Right renal pelvis (tissue), 4 donors: Measurements from ENCODE around the gene MYO18B. TPM values are rescaled to one million over a fixed set of nuclear protein-coding genes. Genes with fewer than 3 reads are reported as not detected.

Experiments used
- DNase-seq, 4 donors: peaks; one replicate each; pipeline ENCODE4 v3.0.0-alpha.2; 2013; ENCODE audit warnings: low read depth in 4 of 4, low spot score in 3 of 4, missing footprints in 1 of 4
- polyA plus RNA-seq, 4 donors: library from polyadenylated mRNA; unstranded; fragments of 120-200 nt; gene quantifications; one replicate each; pipeline ENCODE4 v1.2.1, GENCODE V29; 2013; ENCODE audit not compliant: insufficient read length in 4 of 4

Gene MYO18B
- polyA plus RNA-seq, 4 donors: 0.06 to 0.21 (median 0.14) TPM

DNA sequence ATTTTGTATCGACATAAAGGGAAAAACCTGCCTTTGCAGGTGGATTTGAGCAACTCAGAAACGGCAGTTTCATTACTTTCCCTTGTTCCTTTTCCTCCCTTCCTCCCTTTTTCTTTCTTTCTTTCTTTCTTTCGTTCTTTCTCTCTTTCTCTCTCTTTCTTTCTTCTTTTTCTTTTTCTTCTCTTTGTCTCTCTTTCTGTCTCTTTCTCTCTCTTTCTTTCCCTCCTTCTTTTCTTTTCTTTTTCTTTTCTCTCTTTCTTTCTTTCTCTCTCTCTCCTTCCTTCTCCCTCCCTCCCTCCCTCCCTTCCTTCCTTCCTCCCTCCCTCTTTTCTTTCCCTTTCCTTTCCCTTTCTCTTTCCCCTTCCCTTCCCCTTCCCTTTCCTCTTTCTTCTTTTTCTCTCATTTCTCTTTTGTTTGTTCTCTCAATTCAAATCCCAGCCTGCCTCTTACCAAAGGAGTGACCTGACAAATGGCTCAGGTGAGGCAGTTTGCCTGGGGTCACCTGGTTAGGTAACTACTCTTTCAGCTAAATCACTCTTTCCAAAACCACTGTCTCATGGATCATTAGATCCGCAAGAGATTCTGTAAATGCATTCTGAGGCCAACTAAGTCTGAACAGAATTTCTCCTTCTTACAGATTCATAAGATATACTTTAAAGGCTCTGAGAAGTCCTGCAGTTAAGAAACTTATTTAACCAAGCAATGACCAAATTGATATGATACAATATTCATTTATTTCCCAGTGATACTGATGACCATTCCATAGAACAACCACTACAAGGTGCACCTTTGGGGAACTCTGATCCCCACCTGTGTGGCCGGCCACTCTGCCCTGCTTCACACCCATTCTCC is 75.3 kb downstream of the MYO18B start:
- no peak for DNase-seq

DNA sequence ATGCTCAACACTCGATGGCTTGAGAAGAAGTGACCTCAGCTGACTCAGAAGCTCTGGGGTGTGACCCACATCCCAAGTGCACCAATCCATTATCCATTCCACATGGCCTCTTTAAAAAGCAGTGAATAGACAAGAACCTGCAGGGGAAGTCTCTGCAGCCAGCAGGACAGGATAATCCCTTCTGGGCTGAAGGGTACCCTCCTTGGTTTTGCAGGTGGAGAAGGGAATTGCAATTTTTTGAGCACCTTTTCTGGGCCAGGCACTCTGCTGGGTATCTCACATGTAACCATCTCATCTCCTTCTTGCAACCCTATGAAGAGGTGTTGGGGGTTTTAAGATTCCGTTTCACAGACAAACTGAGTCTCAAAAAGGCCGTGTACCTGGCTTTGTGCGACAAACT is 76.6 kb downstream of the MYO18B start:
- DNase-seq: no peak

DNA sequence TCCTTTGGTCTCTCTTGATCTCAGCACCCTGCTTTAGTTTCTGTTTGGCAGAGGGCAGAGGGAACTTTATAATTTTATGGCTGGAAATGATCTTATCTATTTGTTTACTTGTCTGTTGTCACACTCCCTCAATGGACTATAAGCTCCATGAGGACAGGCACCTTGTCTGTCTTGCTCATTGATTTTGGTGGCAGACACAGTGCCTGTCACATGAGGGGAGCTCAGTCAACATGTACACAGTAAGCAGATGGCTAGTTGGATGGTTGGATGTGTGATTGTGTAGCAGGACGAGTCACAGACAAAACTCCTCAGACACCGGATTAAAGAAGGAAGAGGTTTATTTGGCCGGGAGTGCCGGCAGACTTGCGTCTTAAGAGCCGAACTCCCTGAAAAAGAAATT is 80.4 kb downstream of the MYO18B start:
- DNase-seq: no peak

DNA sequence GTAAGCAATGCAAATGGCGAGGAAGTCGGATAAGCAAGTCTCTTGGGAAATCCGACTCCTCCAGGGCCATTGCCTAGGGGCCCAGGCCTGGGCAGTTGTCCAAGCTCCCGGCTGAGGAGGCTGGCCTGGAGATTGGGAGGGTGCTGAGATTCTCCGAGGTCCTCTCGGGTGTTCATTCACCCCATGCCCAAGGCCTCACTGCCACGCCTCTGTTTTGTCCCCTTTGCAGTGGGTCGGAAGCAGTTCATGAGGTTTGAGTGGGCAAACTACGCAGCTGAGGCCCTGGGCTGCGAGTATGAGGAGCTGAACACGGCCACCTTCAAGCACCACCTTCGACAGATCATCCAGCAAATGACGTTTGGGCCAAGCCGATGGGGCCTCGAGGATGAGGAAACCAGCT is 81.3 kb downstream of the MYO18B start:
- DNase-seq: no peak

DNA sequence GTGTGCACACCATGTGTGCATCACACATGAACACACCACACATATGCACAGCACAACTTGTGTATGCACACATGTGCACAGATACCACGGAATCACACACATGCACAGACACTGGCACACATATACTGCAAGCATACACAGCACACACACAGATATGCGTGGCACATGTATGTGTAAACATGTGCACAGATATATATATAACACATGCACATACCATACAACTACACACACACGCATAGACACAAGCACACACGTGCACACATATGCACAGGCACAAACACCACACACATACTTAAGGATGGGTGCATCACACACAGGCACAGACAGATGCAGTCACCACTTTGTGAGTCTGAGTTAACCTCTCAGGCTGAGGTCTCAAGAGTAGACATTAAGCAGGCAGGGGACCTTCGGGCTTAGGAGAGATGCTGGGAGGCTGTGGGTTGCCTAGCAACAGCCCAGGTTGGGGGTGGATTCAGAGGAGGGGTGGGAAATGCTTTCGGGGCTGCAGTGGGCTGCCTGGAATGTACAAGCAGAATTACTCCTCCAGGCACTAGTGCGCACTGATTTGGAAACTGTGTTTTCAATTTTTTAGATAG is 82.9 kb downstream of the MYO18B start:
- DNase-seq: no peak

DNA sequence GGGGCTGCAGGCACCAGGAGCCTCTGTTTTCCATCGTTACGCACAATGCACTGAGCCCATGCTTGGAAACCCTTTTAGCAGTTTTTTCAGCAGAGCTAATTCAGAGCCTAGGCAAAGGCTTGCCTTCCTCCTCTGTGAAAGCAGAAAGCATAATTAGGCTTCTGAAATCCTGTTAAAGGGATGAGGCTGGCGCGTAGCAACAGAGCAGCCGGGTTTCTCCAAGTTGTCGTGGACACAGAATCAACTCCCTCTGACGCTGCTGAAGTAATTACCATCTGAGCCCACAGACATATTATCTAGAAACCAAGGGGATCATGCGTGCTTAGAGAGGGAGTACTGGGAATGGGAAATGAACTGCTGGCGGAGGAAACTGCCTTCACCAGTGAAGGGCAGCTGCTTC is 85.4 kb downstream of the MYO18B start:
- no peak for DNase-seq

DNA sequence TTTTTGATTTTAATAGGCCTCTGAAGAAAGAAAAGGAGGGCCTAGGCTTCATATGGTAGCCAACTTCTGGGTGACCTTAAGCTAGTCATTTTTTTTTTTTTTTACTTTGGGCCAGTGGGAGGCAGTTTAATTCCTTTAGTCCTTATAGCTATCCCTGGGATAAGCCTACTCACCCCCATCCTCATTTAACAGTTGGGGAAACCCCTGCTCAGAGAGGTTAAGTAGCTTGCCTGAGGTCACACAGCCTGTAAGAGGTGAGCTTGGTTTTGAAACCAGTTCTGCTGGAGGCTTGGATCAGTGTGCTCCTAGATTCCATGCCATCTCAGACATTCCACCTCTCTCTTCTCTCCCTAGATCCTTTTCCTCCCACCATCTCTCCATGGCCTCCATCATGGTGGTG is 86.4 kb downstream of the MYO18B start:
- DNase-seq: no peak

DNA sequence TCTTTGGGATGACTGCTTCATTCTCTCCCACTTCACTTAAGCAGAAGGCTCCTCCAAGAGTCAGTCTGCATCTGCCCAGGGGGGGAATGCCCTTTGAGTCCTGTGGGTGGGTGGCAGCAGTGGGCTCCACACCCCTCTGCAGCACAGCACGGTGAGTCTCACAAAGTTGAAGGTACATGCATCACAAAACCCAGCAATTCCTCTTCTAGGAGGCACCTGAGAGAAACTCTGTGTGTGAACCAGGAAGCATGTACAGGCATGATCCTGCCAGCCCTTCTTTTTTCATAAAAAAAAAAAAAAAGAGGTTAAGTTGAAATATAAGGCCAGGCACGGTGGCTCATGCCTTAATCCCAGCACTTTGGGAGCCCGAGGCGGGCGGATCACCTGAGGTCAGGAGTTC is 87.2 kb downstream of the MYO18B start:
- no peak for DNase-seq

DNA sequence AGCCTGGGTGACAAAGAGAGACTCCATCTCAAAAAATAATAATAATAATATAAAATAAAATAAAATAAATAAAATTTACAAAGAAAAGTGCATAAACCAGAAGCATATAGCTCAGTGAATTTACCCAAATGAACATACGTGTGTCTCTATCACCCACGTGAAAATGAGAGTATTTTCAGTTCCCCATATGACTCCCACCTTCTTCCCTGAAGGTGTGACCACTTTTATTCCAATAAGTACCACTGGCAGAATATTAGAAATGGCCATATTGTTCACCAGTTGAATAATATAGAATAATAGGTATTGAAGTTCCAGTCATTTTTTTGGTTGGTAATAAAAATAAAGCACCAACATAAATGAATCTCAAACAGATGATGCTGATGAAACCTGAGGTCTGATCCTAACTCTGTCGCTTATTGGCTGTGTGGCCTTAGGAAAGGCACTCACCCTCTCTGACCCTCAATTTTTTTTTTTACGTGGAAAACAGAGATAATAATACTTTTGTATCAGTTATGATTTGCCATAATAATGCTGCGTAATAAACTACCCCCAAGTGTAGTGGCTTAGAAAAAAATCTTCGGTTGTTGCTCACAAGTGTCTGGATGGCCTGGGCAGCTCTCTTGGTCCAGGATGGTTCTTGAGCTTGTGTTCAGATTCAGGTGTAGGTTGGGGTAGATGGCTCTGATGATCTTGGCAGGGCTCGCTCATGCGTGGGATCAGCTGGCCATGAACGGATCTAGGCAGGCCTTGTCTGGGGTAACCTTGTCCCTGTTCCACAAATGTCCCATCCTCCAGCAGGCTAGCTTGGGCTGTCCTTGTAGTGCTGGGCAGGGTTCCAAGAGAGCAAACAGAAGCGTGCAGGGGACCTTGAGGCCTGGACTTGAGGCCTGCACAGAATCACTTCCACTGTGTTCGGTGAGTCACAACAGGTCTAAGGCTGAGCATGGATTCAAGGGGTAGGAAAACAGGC is 88.1 kb downstream of the MYO18B start:
- DNase-seq: no peak

DNA sequence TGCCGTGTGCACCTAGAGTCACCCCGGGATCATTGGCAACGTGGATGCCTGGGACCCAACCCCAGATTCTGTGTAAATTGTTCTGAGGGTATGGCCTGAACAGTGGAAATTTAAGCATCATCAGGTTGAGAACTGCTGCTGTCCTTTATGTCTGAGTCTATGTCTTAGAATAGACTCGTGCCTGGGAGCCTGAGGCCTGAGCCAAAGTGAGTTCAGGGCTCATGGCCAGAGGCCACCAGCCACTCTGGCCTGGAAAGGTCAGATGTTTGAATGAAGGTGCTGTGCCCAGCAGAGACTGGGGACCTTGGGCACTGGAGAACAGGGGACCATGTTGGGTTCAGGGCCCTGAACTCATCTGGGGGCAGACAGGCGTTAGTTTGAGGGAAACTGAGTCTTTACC is 91.1 kb downstream of the MYO18B start:
- DNase-seq: no peak

DNA sequence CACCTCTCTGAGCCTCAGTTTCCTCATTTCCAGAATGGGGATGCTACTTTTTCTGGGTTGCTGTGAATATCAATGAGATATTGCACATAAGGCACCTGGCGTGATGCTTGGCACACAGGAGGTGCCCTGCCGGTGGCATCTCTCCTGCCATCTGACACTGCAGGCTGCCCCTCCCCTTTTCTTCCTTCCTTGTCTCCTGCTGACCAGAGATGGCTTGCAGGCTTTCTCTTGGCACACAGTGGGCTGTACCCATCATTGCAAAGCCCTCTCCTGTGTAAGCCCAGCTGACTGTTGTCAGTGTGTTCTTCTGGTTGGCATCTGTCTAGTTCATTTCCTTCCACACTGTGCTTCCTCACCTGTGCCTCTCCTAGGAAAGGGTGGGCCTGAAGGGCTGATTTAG is 91.7 kb downstream of the MYO18B start:
- DNase-seq: no peak

DNA sequence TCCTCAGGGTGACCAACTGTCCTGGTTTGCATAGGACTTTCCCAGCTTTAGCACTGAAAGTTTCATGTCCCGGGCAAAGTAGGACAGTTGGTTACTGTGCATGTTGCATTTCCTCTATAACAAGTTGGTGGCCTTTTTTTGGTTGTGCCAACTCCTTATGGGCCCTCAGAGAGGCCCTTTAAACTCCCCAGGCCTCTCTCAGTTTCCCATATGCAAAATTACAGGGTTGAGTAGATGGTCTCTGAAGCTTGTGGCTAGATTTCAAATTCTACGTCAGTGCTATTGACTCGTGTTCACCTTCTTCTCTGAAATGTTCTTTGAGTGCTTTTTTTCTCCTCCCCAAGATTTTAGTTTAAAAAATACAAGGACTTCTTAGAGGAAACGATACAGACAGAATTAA is 92.5 kb downstream of the MYO18B start:
- no peak for DNase-seq

DNA sequence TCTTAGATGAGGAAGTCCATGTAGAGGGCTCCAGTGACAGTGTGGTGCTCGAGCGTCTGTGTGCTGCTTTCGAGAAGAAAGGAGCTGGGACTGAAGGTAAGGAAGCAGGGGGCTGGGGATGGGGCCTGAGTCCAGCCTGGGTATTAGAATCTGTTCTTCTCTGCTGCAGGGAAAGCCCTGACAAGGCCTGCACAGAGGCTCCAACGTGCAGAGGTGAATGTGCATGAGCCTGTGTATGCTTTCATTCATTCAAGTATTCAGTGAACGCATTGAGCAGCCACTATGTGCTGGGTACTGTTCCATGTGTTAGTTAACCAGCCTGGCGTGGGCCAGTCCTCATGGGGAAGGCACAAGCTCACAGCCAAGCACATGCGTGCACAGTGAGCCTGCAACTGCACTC is 93.4 kb downstream of the MYO18B start:
- DNase-seq: no peak

DNA sequence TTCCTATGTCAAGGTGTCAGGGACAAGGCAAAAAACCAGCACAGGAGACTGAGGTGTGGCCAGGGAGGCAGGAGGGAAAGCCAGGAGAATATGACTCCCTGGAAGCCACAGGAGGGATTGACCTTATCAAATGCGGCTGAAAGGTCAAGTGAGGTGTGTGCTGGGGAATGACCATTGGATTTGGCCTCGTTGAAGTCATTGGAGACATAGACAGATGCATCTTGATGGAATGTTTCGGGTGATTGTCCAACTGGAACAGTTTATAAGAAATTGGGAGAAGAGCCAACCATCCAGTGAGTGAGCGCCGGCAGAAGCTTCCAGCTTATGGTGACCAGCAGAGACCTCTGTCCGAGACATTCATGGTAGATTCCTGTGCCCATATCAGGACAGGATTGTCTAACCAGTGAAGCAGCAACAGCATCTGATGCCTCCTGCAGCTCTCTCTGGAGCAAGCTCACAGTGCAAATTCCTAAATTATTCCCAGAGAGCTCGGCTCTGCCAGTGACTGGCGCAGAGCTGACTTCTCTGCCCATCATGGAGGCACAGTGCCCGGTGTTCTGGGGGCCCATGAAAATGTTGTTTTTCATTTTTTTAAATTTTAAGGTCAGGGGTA is 95.4 kb downstream of the MYO18B start:
- DNase-seq: no peak

DNA sequence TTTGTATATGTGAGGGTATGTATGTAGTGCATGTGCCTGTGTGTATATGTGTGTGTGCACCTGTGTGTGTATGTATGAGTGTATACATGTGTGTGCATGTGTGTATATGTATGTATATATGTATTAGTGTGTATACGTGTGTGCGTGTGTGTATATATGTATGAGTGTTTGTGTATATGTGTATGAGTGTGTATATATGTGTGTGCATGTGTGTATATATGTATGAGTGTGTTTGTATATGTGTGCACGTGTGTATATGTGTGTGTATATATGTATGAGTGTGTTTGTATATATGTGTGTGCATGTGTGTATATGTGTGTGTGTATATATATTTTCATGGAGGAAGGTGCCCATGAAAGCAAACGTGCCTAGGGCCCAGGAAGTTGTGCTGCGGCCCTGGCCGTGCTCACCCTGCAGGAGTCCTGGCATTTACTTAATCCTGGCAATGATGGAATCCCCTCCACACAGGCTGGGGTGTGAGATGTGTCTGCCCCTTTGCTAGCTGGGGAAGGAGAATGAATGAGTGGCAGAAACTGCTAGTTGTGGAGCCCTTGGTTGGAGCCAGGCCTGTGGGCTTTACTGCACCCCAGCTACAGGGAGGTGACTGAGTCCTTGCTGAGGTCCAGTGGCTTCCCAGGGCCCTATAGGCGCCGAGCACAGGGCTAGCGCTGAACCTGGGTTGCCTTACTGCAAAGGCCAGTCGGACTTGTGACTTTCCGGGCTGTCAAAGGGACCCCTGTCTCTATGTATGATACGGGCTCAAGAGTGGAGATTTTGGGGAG is 97.2 kb downstream of the MYO18B start:
- DNase-seq: no peak

DNA sequence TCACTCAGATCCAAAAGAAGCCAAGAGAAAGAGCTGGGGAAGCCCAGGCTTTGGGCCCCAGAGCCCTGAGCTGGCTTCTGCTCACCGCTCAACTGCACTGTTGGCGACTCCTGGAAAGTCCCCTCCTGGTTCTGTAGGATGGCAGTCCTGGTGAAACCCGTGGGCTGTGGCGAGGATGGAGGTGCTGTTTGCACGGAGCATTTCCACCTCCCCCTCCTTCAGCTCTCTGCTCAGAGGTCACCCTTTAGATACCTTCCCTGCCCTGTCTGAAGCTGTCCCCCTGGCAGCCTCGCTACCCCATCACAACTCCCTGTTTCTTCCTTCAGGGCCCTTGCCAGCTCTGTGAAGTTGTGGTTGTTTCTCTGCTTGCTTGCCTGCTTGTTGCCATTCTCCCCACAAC is 97.8 kb downstream of the MYO18B start:
- DNase-seq: no peak

DNA sequence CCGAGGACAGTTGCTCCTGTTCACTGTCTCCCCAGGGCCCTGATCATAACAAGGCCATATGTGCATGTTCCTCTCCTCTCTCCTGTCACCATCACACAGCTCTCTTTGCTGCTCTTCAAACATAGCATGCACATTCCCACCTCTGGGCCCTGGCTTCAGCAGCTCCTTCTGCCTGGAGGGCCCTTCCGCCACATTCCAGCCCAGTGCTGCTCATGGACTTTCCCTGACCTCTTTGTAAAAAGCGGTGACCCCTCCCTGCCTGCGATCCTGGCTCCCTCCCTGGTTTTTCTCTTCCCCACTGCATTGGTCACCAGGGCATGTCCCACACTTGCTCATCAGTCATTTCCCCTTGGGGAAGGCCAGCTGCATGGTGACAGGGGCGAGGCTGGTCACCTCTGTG is 98.2 kb downstream of the MYO18B start:
- DNase-seq: no peak

DNA sequence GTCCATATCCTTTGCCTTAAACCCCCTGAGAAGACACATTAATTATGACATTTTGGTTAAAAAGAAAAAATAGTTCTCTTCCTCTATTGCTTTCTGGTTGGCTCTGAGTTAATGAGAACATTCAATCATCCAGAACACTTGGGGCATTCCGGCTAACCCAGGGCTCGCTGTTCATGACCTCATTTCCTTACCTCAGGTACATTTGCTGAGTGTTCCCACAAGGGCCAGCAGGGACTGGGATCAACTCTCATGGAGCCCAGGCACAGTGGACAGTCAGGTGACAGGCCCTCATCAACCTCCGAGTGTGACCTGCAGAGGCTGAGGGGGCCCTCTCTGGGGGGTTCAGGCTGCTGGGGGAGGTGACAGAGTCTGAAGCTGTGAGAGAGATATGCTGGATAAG is 98.9 kb downstream of the MYO18B start:
- no peak for DNase-seq

DNA sequence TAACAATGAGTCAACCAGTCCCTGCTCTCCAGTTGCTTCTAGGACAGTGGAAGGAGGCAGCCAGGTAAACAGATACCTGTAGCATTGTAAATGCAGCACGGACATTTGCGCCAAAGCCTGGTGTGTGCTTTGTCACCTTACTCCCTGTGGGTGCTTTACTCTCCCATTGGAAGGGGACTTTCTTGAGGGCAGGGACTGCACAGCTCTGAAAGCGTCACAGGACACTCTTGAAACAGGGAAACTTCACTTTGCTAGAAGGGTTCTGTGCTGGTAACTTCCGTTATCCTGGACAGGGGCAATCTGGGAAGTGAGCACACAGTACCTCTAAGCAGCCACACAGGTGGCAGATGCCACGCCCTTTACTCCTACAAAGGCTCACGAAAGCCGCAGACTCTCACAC is 99.8 kb downstream of the MYO18B start:
- DNase-seq: no peak
